Measurements from ENCODE around the gene MAGED2. TPM values are rescaled to one million over a fixed set of nuclear protein-coding genes. Genes with fewer than 3 reads are reported as not detected.

MAGED2 gene
- total and polyA plus RNA-seq, 2 donors (not counting 3 experiments of a cell fraction or from before 2014, with no cell fraction given), result 241 to 309 TPM

GRCh38 chrX:54826598-54826997, 19.1 kb downstream of the MAGED2 start:
- intact Hi-C loops (cut with micrococcal nuclease), result no loop called here
- CTCF ChIA-PET, result no interaction called here

More at GRCh38 chrX:54826598-54826997, 19.1 kb downstream of the MAGED2 start:
- Histone ChIP-seq H3K9ac (replicated peaks; ENCODE audit: extremely low read depth, insufficient read depth, low read length) (no peak overlapping the region), H3K4me1 (ENCODE audit: control insufficient read depth, extremely low read depth, insufficient read depth, low read length) (no peaks in the 10 kb centered on the region), H3K36me3 (ENCODE audit: control insufficient read depth in 2 of 2, extremely low read depth in 1 of 2, insufficient read depth in 2 of 2, low read length in 2 of 2) (no peaks in the 10 kb centered on the region), H3K27me3 (ENCODE audit: control insufficient read depth in 2 of 2, insufficient read depth in 2 of 2, low read length in 2 of 2) (no peaks in the 10 kb centered on the region), H3K9me3 (replicated peaks; ENCODE audit: control insufficient read depth, insufficient read depth, low read length) (no peaks in the 10 kb centered on the region), H3K4me3 (replicated peaks in 1 of 3; ENCODE audit: insufficient read depth in 1 of 3, low read depth in 1 of 3, low read length in 3 of 3) (no peak overlapping the region), H3K9me1 (replicated peaks; ENCODE audit: control insufficient read depth, extremely low read depth, insufficient read depth, low read length) (no peaks in the 10 kb centered on the region), H2AFZ (ENCODE audit: low read depth, low read length) (no peak overlapping the region), H4K20me1 (replicated peaks; ENCODE audit: control insufficient read depth, extremely low read depth, insufficient read depth, low read length) (no peaks in the 10 kb centered on the region), H3K4me2 (ENCODE audit: insufficient read depth, low read length) (no peak overlapping the region), H3K27ac (ENCODE audit: insufficient read depth, low read depth, low read length) (no peak overlapping the region), H3K79me2 (ENCODE audit: control insufficient read depth, insufficient read depth, low read length) (no peaks in the 10 kb centered on the region)
- no peak for DNase-seq (ENCODE audit: low read depth, low spot score)
- POLR2A ChIA-PET, result no interaction called here
- FAIRE-seq, result no peak
- TF ChIP-seq MAX (IDR thresholded peaks at IDR 0.05; ENCODE audit: insufficient read depth, insufficient read length) (no peak), POLR2AphosphoS5 (IDR thresholded peaks at IDR 0.05; ENCODE audit: insufficient read depth, low read depth, low read length) (no peak), FOS (IDR thresholded peaks at IDR 0.05; ENCODE audit: borderline replicate concordance, insufficient read depth, low read length) (no peak), POLR2A (IDR thresholded peaks at IDR 0.05; ENCODE audit: low read depth, low read length) (no peak), CTCF (IDR thresholded peaks at IDR 0.05; ENCODE audit: extremely low read depth in 1 of 2, insufficient read depth in 1 of 2, low read depth in 1 of 2, low read length in 2 of 2) (no peak), MYC (IDR thresholded peaks at IDR 0.05; ENCODE audit: low read depth, low read length) (no peak), EZH2 (IDR thresholded peaks at IDR 0.05; ENCODE audit: borderline replicate concordance, low read depth, low read length, severe bottlenecking) (no peak), JUN (IDR thresholded peaks at IDR 0.05; ENCODE audit: borderline replicate concordance, insufficient read depth, insufficient read length, low read depth) (no peak), GATA2 (IDR thresholded peaks at IDR 0.05; ENCODE audit: insufficient read depth, insufficient read length, low read depth, low read length) (no peak)
- BruUV-seq (replicated peaks), result no TSS peak
- dilution Hi-C loops (cut with MboI; ENCODE audit: extremely low pct_ligation_motif_present, low sequenced_read_pairs), result no loop called here
